BLaER1 (cell line): ENCODE data around the gene SIAE.
"Not testable (repeated sequence)": the region's sequence is repeated elsewhere in the genome, so short reads cannot be mapped to it uniquely, and the experiment has no call there.

Experiments used
- H3K27ac ChIP-seq: shearing (Covaris generic); formaldehyde crosslinking; 2 replicates; pipeline ENCODE4 v1.8.1; 2022
- H3K27me3 ChIP-seq: shearing (Covaris generic); formaldehyde crosslinking; 2 replicates; pipeline ENCODE4 v1.8.1; 2022
- H3K36me3 ChIP-seq: shearing (Covaris generic); formaldehyde crosslinking; 2 replicates; pipeline ENCODE4 v1.8.1; 2022
- H3K4me1 ChIP-seq: shearing (Covaris generic); formaldehyde crosslinking; 2 replicates; pipeline ENCODE4 v1.8.1; 2022
- H3K4me2 ChIP-seq: shearing (Covaris generic); formaldehyde crosslinking; 2 replicates; pipeline ENCODE4 v1.8.1; 2022
- H3K4me3 ChIP-seq: shearing (Covaris generic); formaldehyde crosslinking; 2 replicates; pipeline ENCODE4 v1.8.1; 2022
- H3K9ac ChIP-seq: shearing (Covaris generic); formaldehyde crosslinking; 2 replicates; pipeline ENCODE4 v1.8.1; 2022
- H3K9me3 ChIP-seq: shearing (Covaris generic); formaldehyde crosslinking; 2 replicates; pipeline ENCODE4 v1.8.1; 2022
- H4K20me1 ChIP-seq: shearing (Covaris generic); formaldehyde crosslinking; 2 replicates; pipeline ENCODE4 v1.8.1; 2022
- Cebpa-rat ChIP-seq: shearing (Covaris generic); IDR thresholded peaks from 2 replicates; pipeline ENCODE4 v1.8.1; 2022

SIAE gene

GRCh38 chr11:124611064-124611463 lies 62.5 kb downstream of the SIAE start, which contains the start of gene PANX3:
Gene PANX3, plus strand, starts transcription at chr11:124611428. Its CDS starts 129 bp downstream, at chr11:124611557.
- H4K20me1 ChIP-seq, result no peaks in the 10 kb centered on the region
- H3K4me2 ChIP-seq, result peak within 1 kb of the TSS; percentile 67
- no peaks in the 10 kb centered on the region for H3K9me3 ChIP-seq
- no peak within 1 kb of the TSS for H3K9ac ChIP-seq
- no peaks in the 10 kb centered on the region for H3K36me3 ChIP-seq
- TF ChIP-seq Cebpa-rat, result no peak
- H3K4me3 ChIP-seq, result no peak within 1 kb of the TSS
- no peaks in the 10 kb centered on the region for H3K27me3 ChIP-seq
- 0 out of 2 replicates have a peak within 1 kb of the TSS, but pooled peaks have one; percentile 8 for H3K27ac ChIP-seq
- peaks cover 30% of the 10 kb centered on the region for H3K4me1 ChIP-seq

- H3K4me2 ChIP-seq, result no peak overlapping the region
- H3K4me1 ChIP-seq, result peaks cover 36% of the 10 kb centered on the region
- no peaks in the 10 kb centered on the region for H3K36me3 ChIP-seq
- H4K20me1 ChIP-seq, result no peaks in the 10 kb centered on the region
- no peak overlapping the region for H3K4me3 ChIP-seq
- no peak overlapping the region for H3K9ac ChIP-seq
- no peak overlapping the region for H3K27ac ChIP-seq
- no peaks in the 10 kb centered on the region for H3K27me3 ChIP-seq
- H3K9me3 ChIP-seq, result no peaks in the 10 kb centered on the region
- TF ChIP-seq Cebpa-rat, result no peak
Measured at GRCh38 chr11:124610295-124610694, 63.2 kb downstream of the SIAE start.

- no peaks in the 10 kb centered on the region for H3K36me3 ChIP-seq
- no peaks in the 10 kb centered on the region for H4K20me1 ChIP-seq
- H3K4me3 ChIP-seq, result no peak overlapping the region
- no peak overlapping the region for H3K27ac ChIP-seq
- no peaks in the 10 kb centered on the region for H3K27me3 ChIP-seq
- no peak overlapping the region for H3K4me2 ChIP-seq
- H3K9me3 ChIP-seq, result no peaks in the 10 kb centered on the region
- TF ChIP-seq Cebpa-rat, result no peak
- peaks cover 27% of the 10 kb centered on the region for H3K4me1 ChIP-seq
- no peak overlapping the region for H3K9ac ChIP-seq
Measured at GRCh38 chr11:124608147-124608546, 65.4 kb downstream of the SIAE start.

DNA sequence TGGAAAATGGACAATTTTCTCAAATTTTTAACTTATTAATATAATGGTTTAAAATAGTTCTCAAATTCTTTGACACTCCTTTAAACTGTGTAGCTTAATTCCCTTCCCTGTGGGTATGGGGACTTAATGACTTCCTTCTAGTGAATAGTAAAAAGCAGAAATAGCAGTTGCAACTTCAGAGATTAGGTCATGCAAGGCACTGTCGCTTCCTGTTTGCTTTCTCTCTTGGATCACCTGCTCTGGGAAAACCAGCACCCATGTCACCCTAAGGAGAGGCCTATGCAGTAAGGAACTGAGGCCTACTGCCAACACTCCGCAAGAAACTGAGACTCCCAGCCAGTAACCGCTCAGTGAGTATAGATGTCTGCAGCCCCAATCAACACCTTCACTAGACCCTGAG lies 67.8 kb downstream of the SIAE start:
- Histone ChIP-seq H3K4me1 (peaks cover 6% of the 10 kb centered on the region), H3K4me2 (no peak overlapping the region), H4K20me1 (no peaks in the 10 kb centered on the region), H3K9ac (no peak overlapping the region), H3K9me3 (no peaks in the 10 kb centered on the region), H3K27ac (no peak overlapping the region), H3K27me3 (no peaks in the 10 kb centered on the region), H3K4me3 (no peak overlapping the region), H3K36me3 (no peaks in the 10 kb centered on the region)
- no peak for TF ChIP-seq Cebpa-rat

GRCh38 chr11:124602723-124603122 lies 70.8 kb downstream of the SIAE start:
- H3K4me1 ChIP-seq, H3K9me3 ChIP-seq, H3K27me3 ChIP-seq, H3K4me3 ChIP-seq, H4K20me1 ChIP-seq, H3K36me3 ChIP-seq, H3K27ac ChIP-seq, H3K9ac ChIP-seq, H3K4me2 ChIP-seq: not testable (repeated sequence)

DNA sequence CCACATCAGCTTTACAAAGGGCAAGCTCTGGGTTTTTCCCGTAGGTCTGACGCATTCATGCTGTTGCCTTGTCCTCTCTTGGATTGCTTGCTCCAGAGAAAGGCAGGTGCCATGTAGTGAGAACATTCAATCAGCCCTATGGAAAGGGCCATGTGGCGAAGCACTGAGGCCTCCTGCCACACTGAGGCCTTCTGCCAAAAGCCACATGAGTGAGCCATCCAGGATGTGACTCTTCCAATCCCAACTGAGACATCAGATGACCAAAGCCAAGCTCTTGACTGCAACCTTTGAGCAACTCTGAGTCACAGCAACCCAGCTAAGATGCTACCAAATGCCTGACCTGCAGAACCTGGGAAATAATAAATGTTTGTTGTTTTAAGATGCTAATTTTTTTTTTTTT lies 71.3 kb downstream of the SIAE start:
- no peaks in the 10 kb centered on the region for H4K20me1 ChIP-seq
- no peak overlapping the region for H3K9ac ChIP-seq
- peaks cover 6% of the 10 kb centered on the region for H3K4me1 ChIP-seq
- H3K4me2 ChIP-seq, result no peak overlapping the region
- TF ChIP-seq Cebpa-rat, result no peak
- no peak overlapping the region for H3K27ac ChIP-seq
- no peaks in the 10 kb centered on the region for H3K27me3 ChIP-seq
- H3K9me3 ChIP-seq, result no peaks in the 10 kb centered on the region
- H3K36me3 ChIP-seq, result no peaks in the 10 kb centered on the region
- no peak overlapping the region for H3K4me3 ChIP-seq

- Histone ChIP-seq H3K4me3 (no peak overlapping the region), H3K9ac (no peak overlapping the region), H3K4me1 (peaks cover 3% of the 10 kb centered on the region), H4K20me1 (no peaks in the 10 kb centered on the region), H3K27ac (no peak overlapping the region), H3K27me3 (no peaks in the 10 kb centered on the region), H3K9me3 (no peaks in the 10 kb centered on the region), H3K36me3 (no peaks in the 10 kb centered on the region), H3K4me2 (no peak overlapping the region)
- TF ChIP-seq Cebpa-rat, result no peak
Measured at GRCh38 chr11:124600621-124601320, 72.8 kb downstream of the SIAE start.

DNA sequence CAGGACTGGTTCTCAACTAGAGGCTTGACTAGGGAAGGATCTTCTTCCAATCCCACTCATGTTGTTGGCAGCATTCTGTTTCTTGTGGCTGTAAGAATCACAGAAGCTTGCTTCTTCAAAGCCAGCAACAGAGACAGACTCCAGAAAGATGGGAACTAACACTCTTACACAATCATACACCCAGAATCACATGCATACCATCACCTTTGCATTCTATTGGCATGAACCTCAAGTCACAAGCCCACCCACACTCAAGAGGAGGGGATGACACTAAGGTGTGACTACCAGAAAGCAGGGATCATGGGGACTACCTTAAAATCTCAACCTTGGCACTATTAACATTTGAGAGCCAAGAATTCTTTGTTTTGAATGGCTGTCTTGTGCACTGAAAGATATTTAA lies 75.9 kb downstream of the SIAE start:
- H3K4me3 ChIP-seq, result no peak overlapping the region
- H3K27ac ChIP-seq, result no peak overlapping the region
- no peaks in the 10 kb centered on the region for H4K20me1 ChIP-seq
- no peak overlapping the region for H3K4me2 ChIP-seq
- TF ChIP-seq Cebpa-rat, result no peak
- no peaks in the 10 kb centered on the region for H3K9me3 ChIP-seq
- H3K27me3 ChIP-seq, result no peaks in the 10 kb centered on the region
- H3K9ac ChIP-seq, result no peak overlapping the region
- no peaks in the 10 kb centered on the region for H3K36me3 ChIP-seq
- no peaks in the 10 kb centered on the region for H3K4me1 ChIP-seq

GRCh38 chr11:124595302-124595701 lies 78.2 kb downstream of the SIAE start:
- Histone ChIP-seq H3K9me3 (no peaks in the 10 kb centered on the region), H3K4me1 (no peaks in the 10 kb centered on the region), H3K4me2 (no peak overlapping the region), H3K27me3 (no peaks in the 10 kb centered on the region), H4K20me1 (no peaks in the 10 kb centered on the region), H3K4me3 (no peak overlapping the region), H3K27ac (no peak overlapping the region), H3K36me3 (no peaks in the 10 kb centered on the region), H3K9ac (no peak overlapping the region)
- no peak for TF ChIP-seq Cebpa-rat

DNA sequence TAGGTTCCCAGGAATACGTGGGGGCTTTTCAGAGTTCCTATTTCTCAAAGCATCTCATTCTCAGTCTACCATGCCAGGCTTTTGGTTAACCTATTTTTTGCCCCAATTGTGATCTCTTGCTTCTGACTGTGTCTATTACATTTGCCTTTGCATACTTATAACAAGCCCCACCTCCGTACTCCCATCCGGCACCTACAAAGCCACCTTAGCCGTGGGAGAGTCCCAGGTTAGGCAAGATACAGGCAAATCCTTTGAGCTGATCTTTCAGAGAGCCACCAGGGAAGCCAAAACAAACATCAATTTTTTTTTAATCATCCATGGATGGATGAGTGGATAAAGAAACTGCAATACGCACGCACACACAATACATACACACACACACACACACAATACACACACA lies 80.9 kb downstream of the SIAE start:
- no peaks in the 10 kb centered on the region for H3K4me1 ChIP-seq
- H3K4me3 ChIP-seq, result no peak overlapping the region
- TF ChIP-seq Cebpa-rat, result no peak
- H3K4me2 ChIP-seq, result no peak overlapping the region
- H4K20me1 ChIP-seq, result no peaks in the 10 kb centered on the region
- H3K27ac ChIP-seq, result no peak overlapping the region
- no peaks in the 10 kb centered on the region for H3K9me3 ChIP-seq
- no peak overlapping the region for H3K9ac ChIP-seq
- H3K27me3 ChIP-seq, result no peaks in the 10 kb centered on the region
- H3K36me3 ChIP-seq, result no peaks in the 10 kb centered on the region

DNA sequence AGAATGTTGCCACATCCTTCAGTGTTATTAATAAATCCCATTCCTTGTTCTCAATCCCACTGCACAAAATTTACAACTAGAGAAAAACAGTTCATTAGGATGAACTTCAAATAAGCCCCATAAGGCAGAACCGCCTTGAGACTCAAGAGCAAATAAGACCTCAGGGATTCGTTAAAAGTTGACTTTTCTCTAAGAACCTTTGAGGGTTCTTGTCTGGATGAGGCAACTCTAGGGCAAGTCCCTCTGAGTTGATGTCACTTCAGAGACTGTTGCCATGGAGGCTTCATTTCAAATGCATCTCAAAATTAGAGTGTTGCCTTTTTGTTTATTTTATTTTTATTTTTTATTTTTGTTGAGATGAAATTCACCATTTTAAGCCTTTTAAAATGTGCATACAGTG lies 82.1 kb downstream of the SIAE start:
- H3K27ac ChIP-seq, result no peak overlapping the region
- H3K9ac ChIP-seq, result no peak overlapping the region
- no peaks in the 10 kb centered on the region for H3K36me3 ChIP-seq
- H3K27me3 ChIP-seq, result no peaks in the 10 kb centered on the region
- no peaks in the 10 kb centered on the region for H4K20me1 ChIP-seq
- no peaks in the 10 kb centered on the region for H3K9me3 ChIP-seq
- TF ChIP-seq Cebpa-rat, result no peak
- no peak overlapping the region for H3K4me3 ChIP-seq
- no peak overlapping the region for H3K4me2 ChIP-seq
- H3K4me1 ChIP-seq, result no peaks in the 10 kb centered on the region
